Stimulated activated CD4-positive, alpha-beta T cell treated with anti-CD3 and anti-CD28 coated beads, Interleukin-4, amount 100 ng/mL, for 24 hours (primary cell): ENCODE data around the gene DLK2.
A peak's percentile ranks its signal among the peaks of the same experiment; 100 is the strongest.
"Not testable (repeated sequence)": the region's sequence is repeated elsewhere in the genome, so short reads cannot be mapped to it uniquely, and the experiment has no call there.

ENCODE experiments used
- DNase-seq: peaks from one replicate; pipeline ENCODE4 v3.0.0-alpha.2; 2020

DLK2 gene, protein sequence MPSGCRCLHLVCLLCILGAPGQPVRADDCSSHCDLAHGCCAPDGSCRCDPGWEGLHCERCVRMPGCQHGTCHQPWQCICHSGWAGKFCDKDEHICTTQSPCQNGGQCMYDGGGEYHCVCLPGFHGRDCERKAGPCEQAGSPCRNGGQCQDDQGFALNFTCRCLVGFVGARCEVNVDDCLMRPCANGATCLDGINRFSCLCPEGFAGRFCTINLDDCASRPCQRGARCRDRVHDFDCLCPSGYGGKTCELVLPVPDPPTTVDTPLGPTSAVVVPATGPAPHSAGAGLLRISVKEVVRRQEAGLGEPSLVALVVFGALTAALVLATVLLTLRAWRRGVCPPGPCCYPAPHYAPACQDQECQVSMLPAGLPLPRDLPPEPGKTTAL

DNA sequence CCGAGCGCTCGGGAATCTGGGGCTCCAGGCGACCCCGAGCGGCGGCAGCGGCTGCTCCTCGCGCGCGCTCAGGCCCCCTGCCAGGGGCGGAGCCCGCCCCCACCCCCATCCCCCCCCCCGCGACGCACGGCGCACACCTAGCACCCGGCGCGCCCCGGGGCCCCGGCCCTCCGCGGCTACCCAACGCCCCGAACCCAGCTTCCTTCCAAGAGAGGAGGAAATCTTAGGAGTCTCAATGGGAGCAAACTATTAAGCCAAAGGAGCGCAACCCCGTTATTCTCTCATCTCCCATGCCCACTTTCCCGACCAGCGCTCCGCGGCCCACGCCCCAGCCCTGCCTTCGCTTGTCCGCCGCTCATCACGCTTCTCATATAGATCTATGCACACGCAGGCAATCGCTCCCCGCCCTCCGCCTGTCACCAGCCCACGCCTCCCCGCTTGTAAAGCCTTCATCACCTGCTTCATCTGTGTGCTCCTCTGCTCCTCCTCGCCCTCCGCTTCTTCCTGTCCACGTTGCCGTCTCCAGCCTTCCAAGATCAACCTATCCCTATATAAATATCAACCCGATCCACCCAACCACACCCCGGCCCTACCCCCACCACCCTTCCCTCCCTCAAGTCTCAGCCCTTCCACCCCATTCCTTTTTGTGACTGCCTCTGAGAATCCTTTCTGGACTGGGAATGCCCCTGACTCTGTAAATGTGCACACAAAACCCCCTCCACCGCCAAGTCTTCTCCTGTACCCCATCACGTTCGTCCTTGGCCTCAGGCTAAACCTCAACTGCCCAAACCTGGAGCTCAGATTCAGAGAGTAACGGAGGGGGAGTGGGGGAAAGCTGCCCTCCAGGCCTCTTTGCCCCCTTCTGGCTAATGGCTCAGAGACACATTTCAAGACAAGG lies at the start of gene DLK2:
DLK2 (minus strand) TSS at position 18 of the 898 bp plus-strand sequence. CDS start 723 bp downstream, outside the sequence.
- peak; percentile 64 for DNase-seq

DNA sequence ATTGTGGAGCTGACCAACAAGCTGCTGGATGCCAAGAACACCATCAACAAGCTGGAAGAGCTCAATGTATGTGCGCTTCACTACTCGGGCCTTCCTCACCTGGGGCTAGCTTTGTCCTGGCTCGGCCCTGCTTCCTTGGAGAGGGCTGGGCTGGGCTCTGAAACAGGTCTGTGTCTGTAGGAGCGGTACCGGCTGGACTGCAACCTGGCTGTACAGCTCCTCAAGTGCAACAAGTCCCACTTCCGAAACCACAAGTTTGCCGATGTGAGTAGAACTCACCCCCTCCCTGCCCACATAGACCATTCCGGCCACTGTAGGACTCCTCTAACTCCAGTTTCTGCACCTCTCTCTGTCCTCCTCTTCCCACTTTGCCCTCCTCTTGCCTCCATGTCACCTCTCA lies 48.1 kb upstream of the DLK2 start:
- no peak for DNase-seq

DNA sequence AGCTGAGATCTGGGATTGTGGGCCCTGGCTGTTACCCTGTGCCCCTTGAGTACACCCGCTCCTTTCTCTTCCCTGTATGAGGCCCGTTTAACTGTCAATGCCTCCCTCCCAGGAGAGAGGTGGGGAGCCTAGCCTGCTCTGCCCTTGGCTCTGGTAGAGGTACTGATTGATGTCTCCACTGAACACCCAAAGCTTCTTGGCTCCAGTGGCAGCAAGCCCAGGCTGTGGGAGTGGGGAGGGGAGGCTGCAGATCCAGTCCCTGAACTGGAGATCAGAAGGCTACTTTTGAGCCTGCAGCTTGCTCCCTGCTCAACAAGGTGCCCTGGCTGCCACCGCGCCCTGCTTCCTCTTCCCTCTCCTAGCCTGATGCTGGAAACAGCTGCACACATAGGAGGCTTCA lies 47.3 kb upstream of the DLK2 start:
- DNase-seq = no peak

DNA sequence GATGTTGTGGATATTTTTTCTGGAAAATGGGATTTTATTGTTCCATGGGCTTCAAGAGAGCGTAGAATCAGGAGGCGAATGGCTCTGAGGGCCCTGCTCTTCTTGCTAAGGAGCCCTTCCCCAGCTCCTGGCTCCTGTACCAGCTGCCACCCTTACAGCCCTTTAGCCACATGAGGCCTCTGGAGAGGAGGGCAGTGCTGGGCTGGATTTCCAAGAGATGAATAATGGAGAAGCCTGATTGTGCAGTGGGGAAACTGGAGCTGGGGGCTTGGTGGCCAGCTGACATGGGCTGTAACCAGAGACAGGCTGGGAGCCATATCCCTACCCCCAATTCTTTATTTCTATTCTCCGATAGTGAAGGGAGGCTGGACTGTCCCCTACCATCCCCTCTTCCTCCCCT lies 45.6 kb upstream of the DLK2 start:
- DNase-seq = no peak

GRCh38 chr6:43499028-43499815 lies 43.9 kb upstream of the DLK2 start:
- no peak for DNase-seq

GRCh38 chr6:43498291-43498690 lies 42.9 kb upstream of the DLK2 start:
- not testable (repeated sequence) for DNase-seq

DNA sequence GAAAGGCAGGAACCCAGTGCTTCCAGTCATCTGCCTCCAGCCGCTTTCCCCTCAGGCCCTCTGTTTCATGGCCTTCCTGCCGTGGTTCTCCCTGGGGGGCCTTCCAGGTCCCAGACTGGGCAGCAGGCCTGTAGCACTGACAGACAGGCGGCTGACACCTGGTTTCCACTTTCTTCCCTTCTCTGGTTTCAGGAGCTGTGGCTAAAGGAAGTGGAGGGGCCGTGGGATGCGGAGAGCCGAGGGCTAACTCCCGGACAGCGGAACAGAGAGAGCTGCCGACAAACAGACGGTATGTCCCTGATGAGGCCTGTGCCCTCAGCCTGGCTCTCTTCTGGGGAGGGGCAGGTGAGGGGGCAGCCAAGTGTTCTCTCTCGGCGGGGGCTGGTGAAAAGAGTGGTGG lies 42.3 kb upstream of the DLK2 start:
- DNase-seq = no peak

GRCh38 chr6:43497129-43497396 lies 41.7 kb upstream of the DLK2 start:
- no peak for DNase-seq

DNA sequence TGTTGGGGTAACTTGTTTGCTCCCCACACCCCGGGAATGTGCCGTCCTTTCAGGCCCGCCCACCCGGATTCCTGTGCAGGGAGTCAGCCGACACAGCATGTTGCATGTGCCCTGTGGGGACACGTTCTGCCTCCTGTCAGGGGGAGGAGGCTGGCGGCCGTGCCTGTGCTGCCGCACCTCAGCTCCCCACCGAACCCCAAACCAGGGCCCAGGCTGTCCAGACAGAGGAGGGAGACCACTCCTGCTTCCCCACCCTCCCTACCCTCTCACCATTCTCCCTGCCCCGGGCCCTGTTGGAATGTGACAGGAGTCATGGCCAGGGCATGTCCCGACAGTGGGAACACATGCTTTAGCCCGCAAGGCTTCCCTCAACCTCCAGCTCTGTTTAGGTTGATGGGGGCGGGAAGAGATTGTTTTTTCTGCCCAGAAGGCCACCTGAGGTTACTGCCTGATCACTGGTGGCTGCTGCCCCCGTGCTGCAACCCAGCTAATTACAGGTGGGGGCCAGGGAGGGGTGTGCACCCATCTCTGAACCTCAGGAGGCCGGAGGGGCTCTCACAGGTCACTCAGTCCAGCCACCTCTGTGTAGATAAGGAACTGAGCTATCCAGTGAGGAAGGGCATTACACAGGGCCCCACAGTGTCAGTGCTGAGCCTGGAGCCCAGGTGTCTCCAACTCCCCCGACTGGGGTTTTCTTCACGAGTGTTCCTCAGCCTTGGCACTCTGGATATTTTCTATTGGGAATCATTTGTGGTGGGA lies 41.2 kb upstream of the DLK2 start:
- no peak for DNase-seq

DNA sequence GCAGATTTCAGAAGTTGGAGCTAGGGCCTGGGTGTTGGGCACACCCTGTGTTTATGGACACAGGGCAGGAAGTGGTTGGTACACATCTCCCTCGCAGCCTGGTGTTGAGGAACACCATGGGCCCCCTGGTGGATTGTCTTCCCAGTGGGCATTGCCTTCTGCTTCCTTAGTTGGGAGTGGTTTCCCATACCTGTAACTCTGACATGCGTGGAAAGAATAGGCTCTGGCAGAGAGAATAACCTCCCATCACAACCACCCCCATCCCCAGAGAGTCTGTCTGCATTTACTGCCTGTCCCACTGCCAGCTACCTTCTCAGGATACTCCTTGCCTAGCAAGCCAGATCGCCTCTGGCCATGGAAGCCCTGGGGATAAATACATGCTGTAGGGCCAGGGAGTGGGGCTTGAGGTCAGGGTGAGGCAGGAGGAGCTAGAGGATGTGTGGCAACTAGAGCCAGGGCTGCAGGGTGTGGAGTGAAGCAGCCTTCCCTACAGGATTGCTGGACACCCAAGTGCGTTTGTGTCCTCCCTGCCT lies 40.1 kb upstream of the DLK2 start:
- DNase-seq = no peak

DNA sequence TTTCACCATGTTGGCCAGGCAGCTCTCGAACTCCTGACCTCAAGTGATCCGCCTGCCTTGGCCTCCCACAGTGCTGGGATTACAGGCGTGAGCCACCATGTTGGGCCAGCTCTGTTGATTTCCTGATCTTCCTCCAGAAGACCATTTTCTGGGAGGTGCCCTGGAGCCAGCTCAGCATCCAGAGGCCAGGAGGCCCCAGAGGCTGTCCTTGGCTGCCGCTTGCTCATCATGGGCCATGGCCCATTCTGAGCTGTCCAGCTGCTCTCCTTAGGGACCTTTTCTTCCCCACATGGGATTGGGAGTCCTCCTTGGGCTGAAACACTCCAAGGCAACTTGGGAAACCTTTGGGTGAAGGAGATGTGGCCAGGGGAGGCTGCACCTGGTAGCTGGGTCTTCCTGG lies 39.4 kb upstream of the DLK2 start:
- DNase-seq = no peak

GRCh38 chr6:43494321-43494720 lies 39.0 kb upstream of the DLK2 start:
- DNase-seq = no peak

GRCh38 chr6:43493833-43494232 lies 38.5 kb upstream of the DLK2 start:
- no peak for DNase-seq

DNA sequence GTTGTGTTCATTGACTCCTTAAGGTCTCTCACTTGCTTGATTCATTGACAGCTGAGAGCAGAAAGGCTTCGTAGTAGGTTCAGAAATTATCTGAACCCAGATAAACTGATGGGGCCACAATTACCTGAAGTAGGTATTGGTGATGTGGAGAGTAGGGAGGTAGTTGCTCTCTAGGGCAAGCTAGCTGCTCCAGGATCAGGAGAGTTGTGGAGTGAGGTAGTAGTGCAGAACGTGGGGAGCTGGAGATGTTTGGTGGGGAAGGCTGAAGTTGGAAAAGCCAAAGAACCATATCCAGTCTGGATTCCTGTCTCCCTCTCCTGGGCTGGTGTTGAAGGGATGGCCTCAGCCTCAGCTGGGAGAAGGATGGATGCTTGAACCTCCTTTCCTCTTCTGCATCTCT lies 37.9 kb upstream of the DLK2 start:
- no peak for DNase-seq

DNA sequence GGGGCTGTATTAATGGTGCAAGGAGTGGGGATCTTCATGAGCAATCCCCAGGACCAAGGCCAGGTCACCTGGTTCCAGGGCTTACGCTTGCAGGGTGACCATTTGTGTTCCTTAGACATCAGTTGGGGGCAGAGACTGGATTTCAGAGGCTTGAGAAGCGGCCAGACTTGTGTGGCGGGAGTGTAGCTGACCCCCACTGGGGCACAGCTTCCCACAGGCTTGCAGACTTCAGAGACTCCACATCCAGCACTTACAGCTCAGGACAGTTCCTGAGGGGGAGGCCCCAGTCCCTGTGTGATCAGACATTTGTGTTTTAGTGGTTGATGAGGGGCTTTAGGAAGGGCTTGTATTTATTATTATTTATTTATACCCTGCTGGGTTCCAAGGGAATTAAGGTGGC lies 37.3 kb upstream of the DLK2 start:
- DNase-seq = no peak

GRCh38 chr6:43491750-43492661 lies 36.7 kb upstream of the DLK2 start:
- DNase-seq = no peak

DNA sequence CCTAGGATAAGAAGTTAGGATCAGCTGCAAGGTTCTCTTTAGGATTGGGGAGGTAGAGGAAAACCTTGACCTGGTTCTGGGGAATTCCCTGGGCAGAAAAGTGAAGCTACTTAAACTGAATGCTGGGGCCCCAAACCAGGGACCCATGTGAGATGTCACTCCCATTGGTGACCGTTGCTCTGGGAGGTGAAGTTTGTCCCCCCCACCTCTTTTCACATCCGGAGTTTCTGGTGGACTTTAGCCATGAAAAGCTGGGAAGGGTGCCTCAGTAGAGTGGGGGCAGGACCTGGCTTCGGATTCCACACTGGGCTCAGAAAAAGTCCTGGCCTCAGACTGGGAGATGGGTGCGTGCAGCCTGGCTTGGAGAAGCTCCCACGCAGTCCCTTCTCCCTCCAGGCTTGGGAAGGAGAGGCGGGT lies 35.2 kb upstream of the DLK2 start:
- DNase-seq = no peak

GRCh38 chr6:43489277-43490072 lies 34.1 kb upstream of the DLK2 start:
- no peak for DNase-seq

DNA sequence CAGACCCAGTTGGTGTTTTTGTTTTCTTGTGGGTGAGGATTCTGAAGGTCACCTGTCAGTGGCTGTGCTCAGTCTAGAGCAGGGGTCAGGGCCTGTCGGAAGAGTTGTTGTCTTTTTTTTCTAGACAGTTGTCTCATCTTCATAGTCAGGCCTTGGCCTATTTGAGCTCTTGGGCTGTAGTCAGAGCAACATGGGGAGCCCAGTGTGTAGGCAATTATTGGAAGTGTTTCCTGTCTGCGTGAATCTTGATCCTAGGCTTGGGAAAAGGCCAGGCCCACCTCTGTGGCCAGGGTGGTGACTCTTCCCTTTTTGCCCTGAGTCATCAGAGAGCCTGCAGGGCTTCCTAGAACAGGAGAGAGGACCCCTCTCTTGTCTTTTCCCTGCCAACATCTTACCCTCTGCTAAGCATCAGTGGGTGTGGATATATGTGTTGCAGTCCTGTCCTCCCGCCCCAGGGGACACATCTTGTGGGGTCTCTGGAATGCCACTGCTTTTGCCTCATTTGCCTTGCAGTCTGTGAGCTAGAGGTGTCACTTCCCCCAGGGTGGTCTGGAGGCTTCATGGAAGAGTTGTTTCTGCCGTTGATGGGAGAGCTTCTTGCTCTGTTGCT lies 33.4 kb upstream of the DLK2 start:
- DNase-seq = no peak
